Measurements from ENCODE around the gene ARX.
A peak's percentile ranks its signal among the peaks of the same experiment; 100 is the strongest.

Gene ARX

GRCh38 chrX:25001808-25002660, 13.7 kb downstream of the ARX start:
- DNase-seq (ENCODE audit: low spot score) = peak; percentile 72

DNA sequence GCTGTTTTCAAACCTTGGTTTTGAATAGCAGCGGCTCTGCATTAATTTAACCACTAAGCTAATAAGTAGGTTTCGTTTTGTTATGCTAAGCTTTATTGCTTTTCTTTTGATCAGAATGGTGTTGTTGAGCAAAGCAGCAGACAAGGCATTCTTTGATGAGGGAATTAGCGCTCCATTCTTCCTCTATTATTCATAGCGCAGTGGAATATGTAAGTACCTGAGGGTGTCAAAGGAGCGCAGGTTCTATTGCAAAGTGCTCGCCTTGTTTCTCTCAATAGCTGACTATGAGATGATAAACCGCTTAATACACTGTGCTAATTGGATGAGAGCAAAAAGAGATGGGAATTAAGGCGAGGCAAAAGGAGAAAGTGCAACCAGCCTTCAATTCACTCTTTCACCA, 16.3 kb downstream of the ARX start:
- DNase-seq (ENCODE audit: low spot score) = no peak

- no peak for DNase-seq (ENCODE audit: low spot score)
Observed at GRCh38 chrX:24996096-24996709, 19.6 kb downstream of the ARX start.

DNA sequence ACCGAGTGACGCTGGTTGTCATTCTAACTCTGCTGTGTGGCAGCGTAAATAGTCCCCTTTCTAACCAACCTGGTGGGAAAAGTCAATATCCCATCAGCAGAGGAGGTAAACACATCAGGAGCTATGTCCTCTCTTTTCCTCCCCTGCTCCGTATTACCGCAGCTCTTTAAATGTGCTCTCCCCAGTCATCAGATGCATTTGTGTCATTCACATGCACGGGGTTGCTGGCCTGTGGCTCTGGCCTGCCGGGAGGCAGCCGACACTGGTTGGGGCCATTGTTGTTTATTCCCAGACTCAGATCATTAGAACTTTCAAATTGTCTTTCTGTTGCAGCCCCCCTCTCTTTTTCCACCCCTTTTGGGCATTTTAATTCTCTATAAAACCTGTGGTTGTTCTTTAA, 21.9 kb downstream of the ARX start:
- DNase-seq (ENCODE audit: low spot score) = no peak

GRCh38 chrX:24990535-24990934, 25.2 kb downstream of the ARX start:
- DNase-seq (ENCODE audit: low spot score) = no peak

DNA sequence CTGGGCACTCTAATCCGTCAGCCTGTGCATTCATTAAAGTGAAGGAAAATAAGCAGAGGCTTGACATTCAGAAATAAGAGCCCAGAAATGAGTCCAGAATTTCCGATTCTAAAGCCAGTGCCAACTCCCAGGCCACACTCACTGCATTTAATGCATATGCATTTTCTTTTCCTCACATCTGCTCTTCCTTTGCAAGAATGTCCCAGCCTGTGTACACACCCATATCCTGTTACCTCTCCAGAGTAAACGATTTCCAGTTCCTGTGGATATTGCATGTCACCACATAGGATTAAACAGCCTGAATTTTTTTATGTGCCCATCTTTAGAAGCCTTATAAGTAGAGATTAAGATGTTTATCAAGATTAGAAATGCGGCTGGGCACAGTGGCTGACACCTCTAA, 27.5 kb downstream of the ARX start:
- DNase-seq (ENCODE audit: low spot score) = no peak

- DNase-seq (ENCODE audit: low spot score) = no peak
Observed at GRCh38 chrX:24987731-24988130, 28.0 kb downstream of the ARX start.

DNA sequence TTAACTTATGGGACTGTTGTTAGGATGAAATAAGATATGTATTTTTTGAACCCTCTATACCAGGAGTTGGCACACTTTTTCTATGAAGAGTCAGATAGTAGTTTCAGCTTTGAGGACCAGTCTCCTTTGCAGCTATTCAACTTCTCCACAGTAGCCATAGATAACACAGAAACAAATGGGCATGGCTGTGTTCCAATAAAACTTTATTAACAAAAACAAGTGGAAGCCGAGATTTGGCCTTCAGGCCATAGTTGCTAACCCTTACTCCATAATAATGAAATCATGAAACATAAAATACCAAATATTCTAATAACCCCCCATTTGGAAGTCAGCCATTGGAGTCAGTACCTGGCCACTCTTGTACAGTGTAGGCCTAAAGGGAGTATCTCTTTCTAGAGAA, 30.6 kb downstream of the ARX start:
- no peak for DNase-seq (ENCODE audit: low spot score)

DNA sequence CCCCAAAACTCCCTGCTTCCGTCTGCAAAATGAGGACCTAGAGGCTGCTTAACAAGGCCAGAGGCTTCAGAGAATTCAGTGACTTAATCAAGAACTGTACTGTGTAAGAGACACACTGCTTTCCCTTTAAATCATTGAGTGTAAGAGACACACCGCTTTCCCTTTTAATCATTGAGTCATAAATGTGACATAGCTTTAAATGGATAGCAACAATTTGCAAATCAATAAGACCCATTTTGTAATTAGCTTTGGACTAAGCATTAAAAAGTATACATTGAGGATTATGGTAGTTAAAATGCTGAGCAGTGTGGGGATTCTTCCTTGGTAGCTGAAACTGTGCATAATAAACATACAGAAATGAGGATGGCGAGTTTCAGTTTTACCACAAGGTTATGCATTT, 31.8 kb downstream of the ARX start:
- DNase-seq (ENCODE audit: low spot score) = no peak

DNA sequence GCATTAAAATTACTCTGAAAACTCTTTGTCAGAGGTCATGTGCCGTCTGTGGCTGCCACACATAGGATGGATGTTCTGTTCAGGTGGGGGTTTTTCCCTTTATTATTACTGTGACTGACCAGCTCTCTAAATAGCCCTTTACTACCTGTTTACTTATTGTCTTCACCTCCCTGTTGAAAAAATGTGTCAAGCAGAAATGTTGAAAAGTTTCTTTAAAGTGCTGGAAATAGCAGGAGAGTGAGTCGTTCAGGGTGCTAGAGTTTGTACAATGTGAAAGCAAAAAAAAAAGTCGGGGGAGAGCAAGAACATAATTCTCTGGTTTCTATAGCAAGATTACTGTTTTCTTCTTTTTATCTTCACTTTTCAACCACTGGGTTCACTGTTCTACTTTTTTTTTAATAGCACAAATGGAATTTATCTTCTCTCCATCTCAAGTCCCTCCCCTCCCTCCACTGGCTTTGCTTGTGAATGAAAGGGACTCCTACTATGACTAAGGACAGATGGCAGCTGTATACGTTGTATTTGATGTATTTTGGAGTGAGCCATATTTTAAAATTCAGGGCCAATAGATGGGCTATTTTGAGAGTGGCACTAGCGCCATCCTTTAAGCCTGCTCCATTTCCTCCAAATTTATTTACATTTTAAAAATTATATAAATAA, 33.3 kb downstream of the ARX start:
- no peak for DNase-seq (ENCODE audit: low spot score)

- no peak for DNase-seq (ENCODE audit: low spot score)
Observed at GRCh38 chrX:24981030-24981429, 34.7 kb downstream of the ARX start.

DNA sequence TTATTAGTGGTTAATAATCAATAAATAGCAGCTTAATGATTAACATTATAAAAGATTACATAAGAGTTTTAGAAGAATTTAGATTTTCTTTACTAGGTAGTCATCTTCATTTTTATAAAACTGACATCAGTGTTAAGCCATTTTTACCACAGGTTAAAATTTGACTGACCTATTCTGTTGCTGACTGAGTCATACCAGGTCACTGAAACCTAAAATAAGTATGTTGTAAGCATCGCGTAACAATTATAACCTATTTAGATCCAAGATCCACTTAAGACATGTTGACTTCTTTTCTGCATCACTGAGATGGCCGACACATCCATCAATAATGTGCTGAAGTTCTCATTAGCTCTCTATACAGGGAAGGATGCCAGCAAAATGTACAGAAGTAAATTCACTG, 36.7 kb downstream of the ARX start:
- no peak for DNase-seq (ENCODE audit: low spot score)

DNA sequence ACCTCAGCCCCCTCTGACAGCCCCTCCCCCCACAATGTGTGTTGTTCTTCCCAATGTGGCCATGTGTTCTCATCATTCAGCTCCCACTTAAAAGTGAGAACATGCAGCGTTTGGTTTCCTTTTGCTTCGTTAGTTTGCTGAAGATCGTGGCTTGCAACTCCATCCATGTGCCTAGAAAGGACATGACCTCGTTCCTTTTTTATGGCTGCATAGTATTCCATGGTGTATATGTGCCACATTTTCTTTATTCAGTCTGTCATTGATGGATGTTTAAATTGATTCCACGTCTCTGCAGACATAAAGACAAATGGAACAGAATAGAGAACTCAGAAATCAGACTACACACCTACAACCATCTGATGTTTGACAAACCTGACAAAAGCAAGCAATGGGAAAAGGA, 46.0 kb downstream of the ARX start:
- DNase-seq (ENCODE audit: low spot score) = no peak

DNA sequence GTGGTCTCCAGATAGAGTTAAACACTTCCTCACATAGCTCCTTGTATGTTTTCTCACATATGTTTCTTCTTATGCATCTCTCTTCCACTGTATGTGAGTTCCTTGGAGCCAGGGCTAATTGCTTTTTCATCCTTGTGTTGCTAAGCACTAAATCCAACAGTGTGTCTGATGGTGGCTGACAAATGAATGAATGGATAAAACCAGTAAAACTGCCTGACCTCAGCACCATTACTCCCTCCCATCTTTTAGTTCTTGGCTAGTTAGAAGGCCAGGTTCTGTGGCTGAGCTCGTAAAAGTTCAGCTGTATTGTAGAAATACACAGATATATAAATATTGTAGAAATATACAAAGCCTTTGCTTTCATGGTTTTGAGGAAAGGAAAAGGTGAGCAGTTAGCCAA, 50.4 kb downstream of the ARX start:
- no peak for DNase-seq (ENCODE audit: low spot score)

- DNase-seq (ENCODE audit: low spot score) = no peak
Observed at GRCh38 chrX:24963823-24964222, 51.9 kb downstream of the ARX start.

DNA sequence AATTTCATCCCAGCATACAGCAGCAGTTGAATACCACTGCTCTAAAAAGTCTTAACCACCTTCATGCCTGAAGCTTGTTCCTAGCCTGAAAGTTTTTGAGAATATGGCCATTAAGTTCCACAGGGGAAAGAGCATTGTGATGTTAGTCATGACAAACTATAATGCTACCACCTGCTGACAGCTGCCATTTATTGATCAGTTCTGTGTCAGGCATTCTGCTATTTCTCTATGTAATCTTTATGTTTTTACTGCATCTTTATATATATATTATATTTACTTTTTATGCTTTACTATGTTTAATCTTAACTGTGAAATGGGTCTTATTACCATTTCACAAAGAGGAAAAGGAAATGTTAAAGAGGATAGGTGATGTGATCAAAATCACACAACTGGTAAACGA, 54.0 kb downstream of the ARX start:
- DNase-seq (ENCODE audit: low spot score) = no peak

DNA sequence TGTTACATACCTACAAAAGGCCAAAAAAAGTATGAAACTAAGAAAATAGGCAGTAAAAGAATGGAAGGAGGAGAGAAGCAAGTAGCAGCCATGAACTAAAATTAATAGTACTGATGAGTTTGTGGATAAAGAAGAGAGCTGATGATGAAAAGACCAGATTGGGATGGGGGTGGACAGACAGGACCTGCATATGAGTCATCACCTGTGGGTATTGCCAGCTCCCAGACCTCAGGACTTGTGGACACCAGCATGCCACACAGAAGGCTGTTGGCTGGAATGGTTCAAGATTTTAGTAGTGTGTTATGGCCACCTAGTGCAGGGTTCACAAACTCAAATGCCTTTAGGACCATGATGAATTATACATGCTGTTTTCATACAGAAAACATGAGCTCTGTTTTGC, 58.9 kb downstream of the ARX start:
- DNase-seq (ENCODE audit: low spot score) = no peak

GRCh38 chrX:24955372-24955930, 60.3 kb downstream of the ARX start:
- DNase-seq (ENCODE audit: low spot score) = no peak

- no peak for DNase-seq (ENCODE audit: low spot score)
Observed at GRCh38 chrX:24954732-24955131, 61.0 kb downstream of the ARX start.

Data from ecto neural progenitor cell (in vitro differentiated cells).